GM18867 (cell line): ENCODE data around the gene ERP44.
"Not testable (repeated sequence)": the region's sequence is repeated elsewhere in the genome, so short reads cannot be mapped to it uniquely, and the experiment has no call there.

Experiments
- ATAC-seq: cut with Tn5 transposase; IDR thresholded peaks from one replicate; pipeline ENCODE4 v1.9.1; 2021; ENCODE audit warnings: mild to moderate bottlenecking, moderate library complexity; ENCODE audit not compliant: unreplicated experiment

ERP44 gene

DNA sequence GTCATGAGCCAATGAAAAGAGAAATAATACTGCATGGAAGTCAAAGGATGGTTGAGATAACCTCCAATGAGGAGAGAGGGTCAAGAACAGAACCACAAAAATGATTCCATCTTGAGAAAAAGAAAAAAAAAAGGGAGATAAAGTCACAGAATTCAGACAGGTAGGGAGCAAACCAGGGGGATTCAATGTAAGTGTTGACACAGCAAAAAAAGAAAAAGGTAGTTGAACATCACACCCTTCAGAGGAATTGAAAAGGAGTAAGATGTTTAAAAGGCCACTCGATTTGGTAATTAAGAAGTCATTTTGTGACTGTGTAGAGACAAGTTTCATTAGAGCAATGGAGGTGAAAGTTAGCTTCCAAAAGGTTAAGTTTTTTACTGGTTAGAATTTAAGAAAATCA is 79.3 kb downstream of the ERP44 start:
- no peak for ATAC-seq

DNA sequence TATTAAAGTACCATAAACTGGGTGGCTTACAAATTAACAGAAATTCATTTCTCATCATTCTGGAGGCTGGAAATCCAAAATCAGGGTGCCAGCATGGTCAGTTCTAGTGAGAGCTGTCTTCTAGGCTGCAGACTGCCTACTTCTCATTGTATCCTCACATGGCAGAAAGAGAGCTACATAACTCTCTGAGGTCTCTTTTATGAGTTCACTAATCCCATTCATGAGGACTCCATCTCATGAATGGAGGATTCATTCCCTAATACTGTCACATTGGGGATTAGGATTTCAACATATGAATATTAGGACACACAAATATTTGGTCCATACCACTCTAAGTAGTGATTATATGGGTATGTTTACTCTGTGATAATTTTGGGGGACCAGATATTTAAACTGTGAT is 84.0 kb downstream of the ERP44 start:
- ATAC-seq: no peak

- no peak for ATAC-seq
These were observed 85.2 kb downstream of the ERP44 start for GRCh38 chr9:100013573-100013972.

DNA sequence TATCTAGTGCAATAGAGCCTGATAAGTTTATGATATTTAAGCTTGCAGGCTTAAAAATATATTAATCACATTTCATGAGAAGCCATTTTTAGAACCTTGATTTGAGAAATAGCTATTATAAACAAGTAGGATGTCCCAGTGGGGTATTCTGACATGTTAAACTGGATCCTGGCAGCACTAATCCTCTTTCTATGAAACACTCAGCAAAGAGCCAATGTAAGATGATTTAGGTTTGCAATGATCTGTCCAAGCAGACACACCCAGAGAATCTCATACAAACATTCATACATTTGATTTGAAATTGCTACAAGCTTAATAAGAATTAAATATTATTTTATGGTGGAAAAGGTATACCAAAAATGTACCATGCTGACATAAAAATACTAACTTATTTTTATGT is 86.5 kb downstream of the ERP44 start:
- no peak for ATAC-seq

- no peak for ATAC-seq
These were observed 87.6 kb downstream of the ERP44 start for GRCh38 chr9:100011062-100011681.

GRCh38 chr9:99999797-100000196 is 99.0 kb downstream of the ERP44 start:
- no peak for ATAC-seq

DNA sequence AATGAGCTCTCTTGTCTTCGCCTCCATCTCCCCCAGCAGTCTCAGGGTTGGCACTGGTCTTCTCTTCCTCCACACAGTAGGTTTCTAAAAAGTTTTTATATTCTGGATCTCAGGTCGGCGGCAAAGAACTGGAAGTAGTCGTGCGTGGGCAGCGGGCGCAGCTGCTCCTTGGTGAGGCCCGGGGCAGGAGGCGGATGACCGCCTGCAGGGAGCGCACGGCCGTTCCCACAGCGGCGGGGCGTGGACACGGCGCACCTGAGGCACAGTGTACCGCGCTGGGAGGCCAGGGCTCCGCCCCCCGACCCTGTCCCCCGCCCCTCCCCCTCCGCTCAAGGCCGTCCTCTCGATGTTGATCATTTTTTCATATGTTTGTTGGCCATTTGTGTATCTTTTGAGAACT is 99.9 kb downstream of the ERP44 start:
- no peak for ATAC-seq

DNA sequence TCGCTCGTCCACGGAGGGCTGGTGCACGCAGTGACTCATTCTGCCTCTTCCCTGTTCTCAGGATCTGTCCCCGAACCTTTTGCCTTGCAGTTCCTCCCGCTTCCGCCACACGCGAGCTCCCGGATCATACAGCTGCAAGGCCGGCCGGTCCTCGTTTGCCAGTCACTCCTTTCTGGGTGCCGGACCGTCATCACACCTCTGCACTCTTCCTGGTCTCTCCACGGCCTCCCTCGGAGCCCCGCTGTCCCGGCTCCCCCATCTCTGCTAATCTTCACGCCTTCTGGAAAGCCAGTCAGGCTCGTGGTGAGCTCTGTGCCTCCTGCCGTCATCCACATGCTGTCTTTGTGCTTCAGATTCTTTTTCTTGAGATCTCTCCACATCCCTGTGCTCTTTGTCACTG is 100.5 kb downstream of the ERP44 start:
- ATAC-seq: no peak

GRCh38 chr9:99990508-99990907 is 108.3 kb downstream of the ERP44 start:
- not testable (repeated sequence) for ATAC-seq

DNA sequence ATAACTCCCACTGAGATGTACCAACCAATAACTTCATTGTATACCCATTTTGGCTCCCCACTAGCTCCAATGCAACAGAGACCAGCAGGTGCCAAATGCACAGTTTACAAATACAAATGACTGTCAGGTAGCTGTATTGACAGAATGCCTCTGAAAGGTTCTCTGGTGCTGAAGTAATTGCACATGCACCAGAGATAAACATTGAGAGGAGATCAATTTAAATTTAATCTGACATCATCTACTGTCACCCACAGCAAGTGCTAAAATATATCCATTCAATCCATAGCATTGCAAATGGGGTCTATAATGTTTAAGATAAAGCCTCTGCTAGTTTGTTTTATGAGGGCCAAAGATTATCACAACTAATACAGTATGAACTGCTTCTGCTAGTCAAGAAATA is 112.2 kb downstream of the ERP44 start:
- no peak for ATAC-seq

GRCh38 chr9:99980598-99980997 is 118.2 kb downstream of the ERP44 start:
- no peak for ATAC-seq

DNA sequence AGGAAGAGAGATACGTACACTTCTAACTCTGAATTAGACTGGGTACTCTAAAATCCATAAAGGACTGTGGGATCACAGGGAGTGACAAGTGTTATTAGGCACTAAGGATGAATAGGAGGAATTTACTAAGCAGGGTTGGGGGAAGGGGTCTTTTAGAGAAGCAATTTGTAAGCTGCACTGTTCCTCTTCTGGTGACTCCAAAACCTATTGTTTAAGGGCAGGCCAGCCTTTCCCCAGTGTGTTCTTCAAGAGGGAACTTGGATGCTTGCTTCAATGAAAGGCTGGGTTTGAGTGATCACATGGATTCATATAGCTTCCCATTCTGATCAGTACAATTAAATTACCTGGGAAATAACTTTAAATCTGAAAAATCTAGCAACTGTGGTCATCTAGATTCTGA is 120.6 kb downstream of the ERP44 start:
- no peak for ATAC-seq

DNA sequence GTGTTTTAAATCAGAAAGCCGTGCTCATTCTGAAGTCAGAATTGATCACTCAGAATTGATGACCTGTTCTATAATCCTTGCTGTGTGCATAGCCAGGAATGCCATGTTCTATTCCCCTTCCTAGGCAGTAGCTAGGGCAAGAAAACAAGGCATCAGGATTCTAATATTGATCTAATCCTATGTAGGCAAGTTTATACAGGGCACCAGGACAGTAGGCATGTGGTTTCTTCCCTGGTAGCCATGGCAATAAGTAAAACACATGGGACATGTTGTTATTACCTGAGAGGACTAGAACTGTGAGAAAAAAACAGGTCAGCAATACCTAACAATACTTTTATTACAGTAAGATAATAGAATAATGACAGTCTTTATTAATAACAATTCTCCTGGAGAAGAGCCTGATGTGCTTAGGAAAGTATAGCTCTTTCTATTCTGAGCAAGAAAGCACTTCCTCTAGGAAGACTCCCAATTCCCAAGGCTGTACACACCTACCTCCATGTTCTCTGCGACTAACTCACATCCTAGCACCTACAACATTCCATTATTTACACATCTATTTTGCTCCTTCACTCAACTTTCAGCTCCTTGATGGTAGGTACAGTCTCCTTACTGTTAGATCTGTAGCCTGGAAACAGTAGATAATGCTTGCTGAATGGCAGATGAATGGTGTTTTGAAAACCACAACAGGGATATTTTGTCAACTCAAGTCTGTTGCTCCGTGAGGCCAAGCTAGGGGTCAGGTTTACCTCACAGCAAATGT is 121.6 kb downstream of the ERP44 start:
- ATAC-seq: no peak

GRCh38 chr9:99973455-99973854 is 125.3 kb downstream of the ERP44 start:
- no peak for ATAC-seq

DNA sequence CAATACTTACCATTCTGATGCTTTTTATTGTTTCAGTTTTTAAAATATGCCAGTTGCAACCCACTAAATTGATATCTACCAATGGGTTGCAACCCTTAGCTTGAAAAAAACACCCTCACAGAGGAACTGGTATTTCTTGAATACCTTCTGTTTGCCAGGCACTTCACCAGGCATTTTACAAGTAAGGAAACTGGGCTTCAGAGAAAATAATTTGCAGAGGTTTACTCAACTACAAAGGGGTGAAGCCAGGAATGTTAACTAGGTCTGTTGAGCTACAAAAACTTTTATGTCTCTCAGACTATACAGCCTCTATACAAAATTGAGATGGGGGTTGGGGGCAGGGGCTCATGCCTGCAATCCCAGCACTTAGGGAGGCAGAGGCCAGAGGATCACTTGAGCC is 127.4 kb downstream of the ERP44 start:
- ATAC-seq: no peak

DNA sequence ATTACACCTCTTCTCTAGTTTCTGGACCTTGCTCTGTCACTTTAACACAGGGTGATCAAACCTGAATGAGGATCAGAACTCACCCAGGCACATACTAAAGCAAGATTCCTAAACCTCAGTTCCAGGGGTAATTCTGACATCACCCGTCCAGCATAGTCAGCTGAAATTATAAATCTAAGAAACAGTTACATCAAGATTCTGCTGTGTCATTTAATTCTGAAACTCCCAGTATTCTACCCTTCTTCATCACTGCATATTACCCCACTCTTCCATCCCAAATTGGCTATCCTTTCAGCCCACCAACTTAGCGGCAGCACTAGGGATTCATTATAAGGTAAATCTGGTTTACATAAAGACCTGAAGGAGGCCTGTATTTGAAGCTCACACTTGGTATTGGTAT is 128.3 kb downstream of the ERP44 start:
- ATAC-seq: no peak

DNA sequence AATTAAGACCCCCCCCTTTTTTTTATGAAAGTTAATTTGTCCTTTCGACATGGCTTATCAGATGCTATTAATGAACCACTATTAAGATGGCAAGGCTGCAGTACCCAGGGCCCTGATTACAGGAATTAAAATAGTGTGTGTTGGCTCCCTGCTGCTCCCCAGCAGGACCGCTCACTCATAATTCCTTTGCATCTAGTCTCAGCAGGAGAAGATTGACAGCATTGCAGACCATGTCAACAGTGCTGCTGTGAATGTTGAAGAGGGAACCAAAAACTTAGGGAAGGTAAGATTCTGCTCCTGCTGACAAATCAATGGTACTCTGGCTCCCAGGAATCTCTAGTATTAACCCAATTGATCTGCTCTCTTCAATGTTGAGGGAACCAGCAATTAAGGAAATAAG is 131.3 kb downstream of the ERP44 start:
- no peak for ATAC-seq

DNA sequence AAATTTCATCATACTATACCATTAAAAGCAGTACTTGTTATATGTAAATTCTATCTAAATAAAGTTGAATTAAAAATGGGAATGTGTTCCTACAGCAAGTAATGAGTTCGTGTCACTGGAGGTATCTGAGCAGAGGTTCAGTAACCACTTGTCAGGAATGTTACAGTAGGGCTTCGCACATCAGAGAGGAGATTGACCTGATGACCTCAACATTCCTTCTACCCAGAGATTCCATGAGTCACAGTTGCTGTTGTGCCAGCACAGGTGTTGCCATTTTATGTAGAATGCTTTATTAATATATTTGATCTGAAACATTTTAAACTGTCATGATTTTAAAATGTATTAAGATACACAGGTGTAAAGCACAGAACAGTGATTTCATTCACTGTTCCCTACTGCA is 132.1 kb downstream of the ERP44 start:
- ATAC-seq: no peak

- ATAC-seq: no peak
These were observed 132.8 kb downstream of the ERP44 start for GRCh38 chr9:99966001-99966400.

- no peak for ATAC-seq
These were observed 134.5 kb downstream of the ERP44 start for GRCh38 chr9:99964336-99964735.

DNA sequence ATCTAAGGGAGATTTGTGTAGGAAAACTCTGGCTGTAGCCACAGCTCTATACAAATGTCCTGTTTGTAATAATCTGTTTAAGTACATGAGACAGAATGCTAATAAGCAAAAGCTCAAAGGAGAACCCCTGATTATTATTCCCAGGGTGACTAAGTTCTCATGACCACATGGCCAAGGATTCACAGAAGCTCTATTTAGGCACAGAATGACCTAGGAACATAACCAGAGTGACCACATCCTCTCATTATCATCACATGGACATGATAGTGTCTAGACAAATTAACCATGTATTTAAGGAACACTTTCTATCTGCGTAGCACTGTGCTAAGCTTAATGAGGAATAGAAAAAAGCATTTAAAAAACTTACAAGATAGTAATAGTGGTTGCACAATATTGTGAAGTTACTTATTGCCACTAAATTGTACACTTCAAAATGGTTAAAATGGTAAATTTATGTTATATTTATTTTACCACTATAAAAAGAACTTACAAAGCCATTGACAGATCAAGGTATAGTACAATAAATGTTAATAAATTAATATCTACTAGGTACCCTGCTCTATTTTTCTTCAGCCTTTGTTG is 136.0 kb downstream of the ERP44 start:
- no peak for ATAC-seq

DNA sequence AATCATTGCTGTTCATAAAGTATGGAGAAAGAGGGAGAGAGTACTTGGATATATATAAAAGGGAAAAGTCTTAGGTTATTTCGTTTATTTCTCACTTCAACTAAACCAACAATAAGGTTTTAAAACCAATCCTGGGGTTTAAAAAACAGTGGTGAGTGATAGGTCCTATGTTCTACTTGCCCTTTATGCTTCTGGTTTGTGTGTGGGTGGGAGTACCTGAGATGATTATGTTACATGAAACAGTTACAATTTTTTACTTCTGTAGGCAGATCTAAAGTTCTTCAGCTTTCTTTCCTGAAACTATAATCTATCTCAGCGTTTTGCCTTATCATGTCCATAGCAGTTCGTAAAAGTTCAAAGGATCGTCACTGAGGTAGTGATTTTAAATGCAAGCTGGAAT is 143.2 kb downstream of the ERP44 start:
- ATAC-seq: no peak
